SK-N-DZ (cell line): ENCODE measurements around the gene TCF23.
"Not testable (repeated sequence)": the region's sequence is repeated elsewhere in the genome, so short reads cannot be mapped to it uniquely, and the experiment has no call there.

Experiments
- DNase-seq: peaks from one replicate; pipeline ENCODE4 v3.0.0-alpha.2; 2015; ENCODE audit warnings: low spot score

Gene TCF23

GRCh38 chr2:27186613-27187345 lies 38.0 kb downstream of the TCF23 start:
- DNase-seq = no peak

GRCh38 chr2:27189989-27190388 lies 41.2 kb downstream of the TCF23 start:
- DNase-seq = no peak

GRCh38 chr2:27191070-27191829 lies 42.4 kb downstream of the TCF23 start:
- DNase-seq = peak; percentile 57

GRCh38 chr2:27194538-27195354 lies 45.9 kb downstream of the TCF23 start:
- no peak for DNase-seq

- not testable (repeated sequence) for DNase-seq
These were observed 47.0 kb downstream of the TCF23 start for GRCh38 chr2:27195799-27196198.

- not testable (repeated sequence) for DNase-seq
These were observed 49.3 kb downstream of the TCF23 start for GRCh38 chr2:27198068-27198467.

GRCh38 chr2:27198627-27199026 lies 49.8 kb downstream of the TCF23 start:
- no peak for DNase-seq

GRCh38 chr2:27199241-27199640 lies 50.4 kb downstream of the TCF23 start:
- DNase-seq = no peak

GRCh38 chr2:27201675-27202074 lies 52.9 kb downstream of the TCF23 start:
- DNase-seq = no peak

- no peak for DNase-seq
These were observed 54.0 kb downstream of the TCF23 start for GRCh38 chr2:27202854-27203253.

GRCh38 chr2:27203741-27204140 lies 54.9 kb downstream of the TCF23 start:
- no peak for DNase-seq

- no peak for DNase-seq
These were observed 55.8 kb downstream of the TCF23 start for GRCh38 chr2:27204566-27204965.

- DNase-seq = no peak
These were observed 56.4 kb downstream of the TCF23 start for GRCh38 chr2:27205206-27205605.

GRCh38 chr2:27206346-27206745 lies 57.5 kb downstream of the TCF23 start:
- no peak for DNase-seq
